ENCODE data around the gene DCAF11.
A peak's percentile ranks its signal among the peaks of the same experiment; 100 is the strongest.

Gene DCAF11

GRCh38 chr14:24157331-24157730, 42.8 kb downstream of the DCAF11 start:
- TF ChIP-seq CTCF (IDR thresholded peaks at IDR 0.05; ENCODE audit: control extremely low read depth, extremely low read depth, low read depth, missing control alignments) = no peak
- CTCF ChIA-PET = interaction anchor here (0.9 to 1.2 kb wide), 2 partner anchors 10 to 18 kb away, joined by 4 to 6 read pairs; partner anchors contain the start of gene RNF31
- POLR2A ChIA-PET = interaction anchor here (0.8 to 1.0 kb wide), 2 partner anchors 16 to 142 kb away, joined by 3 read pairs; partner anchors contain the start of genes DHRS1, EMC9 and NOP9

GRCh38 chr14:24159777-24160498, 45.4 kb downstream of the DCAF11 start:
- CTCF ChIA-PET = interaction anchor here (1.0 to 7.3 kb wide), 20 partner anchors 11 to 148 kb away, joined by 3 to 154 read pairs (median 9); partner anchors contain the start of genes CIDEB, DCAF11, MDP1 and NRL
- POLR2A ChIA-PET = interaction anchor here (1.7 to 2.7 kb wide), 5 partner anchors 8 to 46 kb away, joined by 5 to 14 read pairs (median 5); partner anchors contain the start of genes DCAF11, NRL, PSME1 and PSME2
- no peak for DNase-seq (ENCODE audit: extremely low spot score)
- no peak for TF ChIP-seq CTCF (IDR thresholded peaks at IDR 0.05; ENCODE audit: control extremely low read depth, extremely low read depth, low read depth, missing control alignments)

More at GRCh38 chr14:24157331-24157730, 42.8 kb downstream of the DCAF11 start:
- DNase-seq (ENCODE audit: extremely low spot score) = no peak

GRCh38 chr14:24160499-24160849, 45.9 kb downstream of the DCAF11 start:
- POLR2A ChIA-PET = interaction anchor here (1.1 to 2.7 kb wide), 8 partner anchors 9 to 65 kb away, joined by 3 to 14 read pairs (median 5); partner anchors contain the start of genes CHMP4A, DCAF11, NRL and PSME1
- TF ChIP-seq CTCF (IDR thresholded peaks at IDR 0.05; ENCODE audit: control extremely low read depth, extremely low read depth, low read depth, missing control alignments) = no peak
- CTCF ChIA-PET = interaction anchor here (0.6 to 7.3 kb wide), 35 partner anchors 11 to 571 kb away, joined by 3 to 154 read pairs (median 6); partner anchors contain the start of genes CHMP4A, CIDEB, DCAF11 and IPO4
- no peak for DNase-seq (ENCODE audit: extremely low spot score)

DNA sequence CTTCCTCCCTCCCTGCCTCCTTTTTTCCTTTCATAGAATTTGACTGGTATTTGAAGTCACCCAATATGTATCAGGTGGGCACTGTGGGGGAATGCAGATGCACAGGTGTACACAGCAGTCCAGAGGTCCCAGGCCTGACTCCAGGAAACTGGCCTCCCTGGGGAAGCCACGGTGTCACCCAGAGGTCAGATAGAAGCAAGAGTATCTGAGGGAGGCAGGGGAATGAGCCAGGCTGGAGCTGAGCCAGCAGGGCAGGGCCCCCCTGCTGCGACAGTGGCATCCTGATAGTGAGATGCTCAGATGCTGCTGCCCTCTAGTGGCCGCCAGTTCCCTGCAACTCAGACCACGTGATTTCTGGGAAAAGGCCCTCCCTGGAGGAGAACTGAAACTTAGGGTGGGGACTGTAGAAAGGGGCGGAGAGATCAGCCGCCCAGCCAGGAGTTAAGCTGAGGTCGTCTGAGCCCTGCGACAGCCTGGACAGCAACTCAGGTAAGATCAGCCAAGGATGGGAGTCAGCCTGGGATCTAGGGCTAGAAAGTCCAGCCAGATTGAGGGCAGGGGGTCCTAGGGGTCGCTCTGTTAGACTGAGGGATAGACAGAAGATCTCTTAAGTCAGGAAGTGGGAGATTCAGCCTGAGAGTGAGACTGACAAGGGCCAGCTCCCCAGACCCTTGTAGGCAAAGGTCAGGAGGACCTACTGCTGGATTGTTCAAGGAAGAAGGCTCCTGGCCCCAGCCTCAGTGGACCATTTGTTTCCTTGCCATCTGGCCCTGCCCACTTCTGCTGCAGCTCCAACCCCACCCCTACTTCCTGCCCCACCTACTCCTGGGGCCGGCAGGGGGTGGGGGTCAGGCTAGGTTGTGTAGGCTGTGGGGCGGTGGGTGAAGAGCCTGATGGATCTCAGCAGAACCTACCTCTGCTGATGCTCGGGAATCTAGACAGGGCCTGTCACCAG, 46.5 kb downstream of the DCAF11 start, which contains the start of gene IRF9:
IRF9 (plus strand) TSS at position 416 of the 955 bp plus-strand sequence. CDS start 880 bp downstream, outside the sequence.
- ChIA-PET CTCF (interaction anchor here (0.6 to 7.3 kb wide), 48 partner anchors 10 to 572 kb away, joined by 3 to 154 read pairs (median 6); partner anchors contain the start of genes CHMP4A, CIDEB, DCAF11 and EMC9), POLR2A (interaction anchor here (0.6 to 2.7 kb wide), 13 partner anchors 9 to 85 kb away, joined by 3 to 14 read pairs (median 5); partner anchors contain the start of genes CHMP4A, DCAF11, EMC9 and NRL)
- peak; percentile 92 for TF ChIP-seq CTCF (IDR thresholded peaks at IDR 0.05; ENCODE audit: control extremely low read depth, extremely low read depth, low read depth, missing control alignments)
- DNase-seq (ENCODE audit: extremely low spot score) = peak; percentile 94

DNA sequence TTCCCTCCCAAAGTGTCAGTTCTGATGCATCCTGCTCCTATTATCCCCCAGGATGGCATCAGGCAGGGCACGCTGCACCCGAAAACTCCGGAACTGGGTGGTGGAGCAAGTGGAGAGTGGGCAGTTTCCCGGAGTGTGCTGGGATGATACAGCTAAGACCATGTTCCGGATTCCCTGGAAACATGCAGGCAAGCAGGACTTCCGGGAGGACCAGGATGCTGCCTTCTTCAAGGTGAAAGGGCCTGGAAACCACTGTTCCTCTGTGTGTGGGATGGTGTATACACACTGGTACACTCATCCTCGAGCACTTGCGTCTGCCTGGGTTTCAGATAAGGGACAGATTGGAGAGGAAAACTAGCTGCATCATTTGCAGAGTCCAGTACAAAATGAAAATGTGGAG, 47.5 kb downstream of the DCAF11 start:
- ChIA-PET CTCF (interaction anchor here (1.0 to 7.3 kb wide), 24 partner anchors 9 to 147 kb away, joined by 3 to 154 read pairs (median 9); partner anchors contain the start of genes CHMP4A, DCAF11, EMC9 and IPO4), POLR2A (interaction anchor here (0.6 to 2.7 kb wide), 12 partner anchors 9 to 1996 kb away, joined by 3 to 14 read pairs (median 4); partner anchors contain the start of genes DCAF11, EMC9, NRL and RNF31)
- DNase-seq (ENCODE audit: extremely low spot score) = no peak
- TF ChIP-seq CTCF (IDR thresholded peaks at IDR 0.05; ENCODE audit: control extremely low read depth, extremely low read depth, low read depth, missing control alignments) = no peak
